IPS DF 6.9 (cell line): ENCODE measurements around the gene MYLK3.

Source experiments
- DNase-seq: peaks from one replicate; pipeline ENCODE4 v3.0.0-alpha.2; 2013; ENCODE audit warnings: low read depth, low spot score
- H3K27ac ChIP-seq: one replicate; pipeline ENCODE4 v1.5.1; 2013; ENCODE audit warnings: low read length, control low read depth
- H3K27me3 ChIP-seq: 2 replicates; pipeline ENCODE4 v1.6.1; 2013; ENCODE audit warnings: mild to moderate bottlenecking, low read length; ENCODE audit not compliant: control insufficient read depth, insufficient read depth
- H3K36me3 ChIP-seq: 2 replicates; pipeline ENCODE4 v1.6.1; 2013; ENCODE audit warnings: low read length; ENCODE audit not compliant: control insufficient read depth, insufficient read depth
- H3K4me1 ChIP-seq: 2 replicates; pipeline ENCODE4 v1.6.1; 2013; ENCODE audit warnings: low read length; ENCODE audit not compliant: control insufficient read depth, insufficient read depth
- H3K4me3 ChIP-seq: 2 replicates; pipeline ENCODE4 v1.5.1; 2013; ENCODE audit warnings: mild to moderate bottlenecking, low read length
- H3K9me3 ChIP-seq: 2 replicates; pipeline ENCODE4 v1.6.1; 2013; ENCODE audit warnings: low read length, inconsistent platforms; ENCODE audit not compliant: control insufficient read depth, insufficient read depth
- WGBS: extraction: QIAGEN DNeasy Blood & Tissue Kit; methylation state at CpG from one replicate; pipeline ENCODE4 v1.1.7; 2013; ENCODE audit warnings: mixed read lengths, missing lambda C conversion rate; ENCODE audit not compliant: insufficient read length, insufficient coverage; 5-methylcytosine and 5-hydroxymethylcytosine counted together

MYLK3 gene

DNA sequence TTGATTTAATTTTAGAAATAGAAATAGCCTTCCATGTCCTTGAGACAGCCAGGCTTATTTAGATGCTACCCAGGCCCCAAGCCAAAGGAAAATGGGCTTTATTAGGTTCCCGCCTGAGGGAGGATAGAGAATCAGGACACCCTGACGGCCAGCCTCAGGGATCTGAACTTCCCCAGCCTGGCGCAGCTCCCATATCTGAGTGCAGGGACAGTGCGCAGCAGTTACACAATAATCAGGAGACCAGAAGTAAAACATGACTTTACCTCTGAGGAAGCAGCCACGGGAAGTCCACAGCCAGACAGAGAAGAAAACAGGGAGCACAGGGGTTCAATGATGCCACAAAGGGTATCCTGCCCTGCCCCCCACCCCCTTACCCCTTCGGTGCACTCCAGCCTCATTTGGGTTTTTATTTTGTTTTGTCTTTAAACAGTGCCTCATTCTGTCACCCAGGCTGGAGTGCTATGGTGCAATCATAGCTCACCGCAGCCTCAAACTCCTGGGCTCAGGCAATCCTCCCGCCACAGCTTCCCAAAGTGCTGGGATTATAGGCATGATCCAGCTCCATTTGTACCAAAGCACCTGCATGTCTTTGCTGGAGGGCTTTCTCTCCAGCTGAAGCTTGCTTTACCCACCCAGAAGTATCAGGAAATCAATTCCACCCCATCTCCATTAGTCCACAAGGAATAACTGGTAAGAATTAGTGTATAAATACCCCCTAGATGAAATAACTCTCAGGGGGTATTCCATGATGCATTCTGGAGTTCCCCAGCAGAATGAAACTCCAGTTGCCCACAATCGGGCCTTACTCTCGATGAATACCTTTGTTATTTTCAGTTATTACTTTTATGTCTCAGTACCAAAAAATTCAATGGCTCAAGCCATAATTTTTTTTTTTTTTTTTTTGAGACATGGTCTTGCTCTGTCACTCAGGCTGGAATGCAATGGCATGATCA lies 36.8 kb downstream of the MYLK3 start:
- no CpG with 5 or more reads among the region's 10 CpGs for WGBS
- DNase-seq: no peak
- Histone ChIP-seq H3K4me3 (no peak overlapping the region), H3K4me1 (no peaks in the 10 kb centered on the region), H3K9me3 (no peaks in the 10 kb centered on the region), H3K27me3 (no peaks in the 10 kb centered on the region), H3K27ac (no peak overlapping the region), H3K36me3 (no peaks in the 10 kb centered on the region)

DNA sequence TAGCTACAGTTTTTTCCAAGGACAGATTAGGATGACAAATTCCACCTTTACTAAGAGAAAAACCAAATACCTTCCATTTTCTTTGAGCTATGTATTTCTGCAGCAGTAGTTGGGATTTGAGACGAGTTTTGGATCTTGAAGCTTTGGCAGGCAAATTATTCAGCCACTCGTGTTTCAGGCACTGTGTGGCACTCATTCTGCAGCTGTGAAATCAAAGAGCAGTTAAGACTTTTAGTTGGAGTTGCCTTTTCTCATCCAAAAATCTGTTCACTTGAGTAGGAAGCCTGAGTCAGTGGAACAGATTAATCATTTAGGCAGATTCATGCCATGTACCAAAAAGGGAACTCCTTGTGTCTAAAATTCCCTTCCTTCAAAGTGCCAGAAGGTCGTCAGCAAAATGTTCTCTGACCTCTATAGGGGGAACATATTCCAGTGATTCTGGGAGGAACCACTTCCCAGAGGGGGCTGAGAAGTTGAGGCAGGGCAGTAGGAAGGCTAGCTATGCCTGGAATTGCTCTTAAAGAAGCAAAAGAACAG lies 38.6 kb downstream of the MYLK3 start:
- Histone ChIP-seq H3K36me3 (no peaks in the 10 kb centered on the region), H3K4me3 (no peak overlapping the region), H3K27ac (no peak overlapping the region), H3K27me3 (no peaks in the 10 kb centered on the region), H3K4me1 (no peaks in the 10 kb centered on the region), H3K9me3 (no peaks in the 10 kb centered on the region)
- DNase-seq: no peak
- WGBS: no CpG with 5 or more reads among the region's 3 CpGs

DNA sequence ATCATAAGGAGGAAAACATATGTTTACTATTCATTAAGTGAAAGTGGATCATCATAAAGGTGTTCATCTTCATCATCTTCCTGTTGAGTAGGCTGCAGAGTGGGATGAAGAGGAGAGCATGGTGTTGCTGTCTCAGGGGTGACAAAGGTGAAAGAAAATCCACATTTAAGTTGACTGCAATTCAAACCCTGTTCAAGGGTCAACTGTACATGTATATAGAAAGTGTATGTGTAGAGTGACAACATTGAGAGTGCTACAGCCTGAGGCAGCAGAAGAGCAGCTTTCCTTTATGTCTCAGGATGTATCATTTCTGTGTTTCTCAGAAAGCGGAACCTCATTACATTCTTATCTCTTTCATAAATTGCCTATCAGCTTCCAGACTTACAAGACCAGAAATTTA lies 41.5 kb downstream of the MYLK3 start:
- Histone ChIP-seq H3K27me3 (no peaks in the 10 kb centered on the region), H3K4me3 (no peak overlapping the region), H3K27ac (no peak overlapping the region), H3K9me3 (no peaks in the 10 kb centered on the region), H3K36me3 (no peaks in the 10 kb centered on the region), H3K4me1 (no peaks in the 10 kb centered on the region)
- DNase-seq: no peak
- WGBS: no CpG with 5 or more reads among the region's 1 CpG

- no CpG with 5 or more reads among the region's 2 CpGs for WGBS
- no peak overlapping the region for H3K27ac ChIP-seq
Measured at GRCh38 chr16:46702030-46702429, 46.1 kb downstream of the MYLK3 start.

DNA sequence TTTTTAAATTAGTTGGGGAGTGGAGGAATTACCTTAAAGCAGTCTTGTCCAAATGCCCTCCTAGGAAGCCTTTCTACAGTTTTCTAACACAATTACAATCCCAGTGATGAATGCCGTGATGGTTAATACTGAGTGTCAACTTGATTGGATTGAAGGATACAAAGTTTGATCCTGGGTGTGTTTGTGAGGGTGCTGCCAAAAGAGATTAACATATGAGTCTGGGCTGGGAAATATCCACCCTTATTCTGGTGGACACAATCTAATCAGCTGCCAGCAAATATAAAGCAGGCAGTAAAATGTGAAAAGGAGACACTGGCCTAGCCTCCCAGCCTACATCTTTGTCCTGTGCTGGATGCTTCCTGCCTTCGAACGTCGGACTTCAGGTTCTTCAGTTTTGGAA lies 46.5 kb downstream of the MYLK3 start:
- no peaks in the 10 kb centered on the region for H3K9me3 ChIP-seq
- no peak for DNase-seq
- WGBS: no CpG with 5 or more reads among the region's 4 CpGs

More at GRCh38 chr16:46702030-46702429, 46.1 kb downstream of the MYLK3 start:
- peaks cover under 1% of the 10 kb centered on the region; the same call in 1 of the 2 replicates for H3K36me3 ChIP-seq
- H3K27me3 ChIP-seq: no peaks in the 10 kb centered on the region
- DNase-seq: no peak
- no peaks in the 10 kb centered on the region for H3K9me3 ChIP-seq
- H3K4me3 ChIP-seq: no peak overlapping the region
- no peaks in the 10 kb centered on the region for H3K4me1 ChIP-seq

GRCh38 chr16:46700048-46700447 lies 48.1 kb downstream of the MYLK3 start:
- Histone ChIP-seq H3K36me3 (peaks cover 11% of the 10 kb centered on the region; the same call in 1 of the 2 replicates), H3K4me3 (no peak overlapping the region), H3K4me1 (no peaks in the 10 kb centered on the region), H3K27me3 (no peaks in the 10 kb centered on the region), H3K9me3 (no peaks in the 10 kb centered on the region), H3K27ac (no peak overlapping the region)
- no peak for DNase-seq
- WGBS: no CpG with 5 or more reads among the region's 3 CpGs

More for the DNA sequence above, 46.5 kb downstream of the MYLK3 start:
- Histone ChIP-seq H3K27me3 (no peaks in the 10 kb centered on the region), H3K36me3 (peaks cover 5% of the 10 kb centered on the region; the same call in 1 of the 2 replicates), H3K27ac (no peak overlapping the region), H3K4me3 (no peak overlapping the region), H3K4me1 (no peaks in the 10 kb centered on the region)

GRCh38 chr16:46696957-46697356 lies 51.2 kb downstream of the MYLK3 start:
- Histone ChIP-seq H3K4me3 (no peak overlapping the region), H3K4me1 (no peaks in the 10 kb centered on the region), H3K27ac (no peak overlapping the region), H3K36me3 (peaks cover 17% of the 10 kb centered on the region; the same call in 1 of the 2 replicates), H3K27me3 (no peaks in the 10 kb centered on the region), H3K9me3 (no peaks in the 10 kb centered on the region)
- no peak for DNase-seq
- WGBS: no CpG with 5 or more reads among the region's 3 CpGs

DNA sequence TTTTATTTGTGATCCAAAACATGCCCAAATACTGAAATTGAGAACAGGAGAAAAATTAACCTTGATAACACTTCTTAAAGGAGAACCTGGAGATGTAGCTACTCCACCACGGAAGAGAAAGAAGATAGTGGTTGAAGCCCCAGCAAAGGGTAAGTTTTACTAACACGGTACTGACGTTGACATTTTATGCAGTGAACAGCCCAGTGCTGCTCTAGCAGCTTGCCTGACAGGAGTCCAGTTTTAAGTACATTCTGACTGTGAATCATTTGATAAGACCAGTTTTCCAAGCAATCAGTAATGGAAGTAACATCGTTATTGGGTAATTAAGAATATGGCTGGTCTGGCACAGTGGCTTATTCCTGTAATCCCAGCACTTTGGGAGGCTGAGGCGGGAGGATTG lies 52.2 kb downstream of the MYLK3 start:
- peaks cover 19% of the 10 kb centered on the region; the same call in 1 of the 2 replicates for H3K36me3 ChIP-seq
- H3K4me3 ChIP-seq: no peak overlapping the region
- no peaks in the 10 kb centered on the region; the same call in 1 of the 2 replicates for H3K4me1 ChIP-seq
- H3K27ac ChIP-seq: no peak overlapping the region
- WGBS: no CpG with 5 or more reads among the region's 5 CpGs
- no peaks in the 10 kb centered on the region for H3K27me3 ChIP-seq
- H3K9me3 ChIP-seq: no peaks in the 10 kb centered on the region
- DNase-seq: no peak

DNA sequence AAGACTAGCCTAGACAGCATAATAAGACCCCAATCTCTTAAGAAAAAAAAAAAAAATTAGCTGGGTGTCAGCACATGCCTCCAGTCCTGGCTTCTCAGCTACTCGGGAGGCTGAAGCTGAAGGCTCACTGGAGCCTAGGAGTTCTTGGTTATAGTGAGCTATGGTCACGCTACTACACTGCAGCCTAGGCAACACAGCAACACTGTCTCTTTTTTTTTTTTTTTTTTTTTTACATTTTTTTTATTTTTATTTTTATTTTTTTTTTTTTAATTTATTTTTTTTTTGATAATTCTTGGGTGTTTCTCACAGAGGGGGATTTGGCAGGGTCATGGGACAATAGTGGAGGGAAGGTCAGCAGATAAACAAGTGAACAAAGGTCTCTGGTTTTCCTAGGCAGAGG lies 54.5 kb downstream of the MYLK3 start:
- H3K27me3 ChIP-seq: no peaks in the 10 kb centered on the region
- peaks cover 19% of the 10 kb centered on the region; the same call in 1 of the 2 replicates for H3K36me3 ChIP-seq
- no peaks in the 10 kb centered on the region for H3K9me3 ChIP-seq
- no peaks in the 10 kb centered on the region; the same call in 1 of the 2 replicates for H3K4me1 ChIP-seq
- WGBS: no CpG with 5 or more reads among the region's 2 CpGs
- no peak overlapping the region for H3K4me3 ChIP-seq
- no peak for DNase-seq
- no peak overlapping the region for H3K27ac ChIP-seq

- peaks cover 15% of the 10 kb centered on the region; the same call in 1 of the 2 replicates for H3K36me3 ChIP-seq
Measured at GRCh38 chr16:46691726-46692125, 56.4 kb downstream of the MYLK3 start.

More at GRCh38 chr16:46691726-46692125, 56.4 kb downstream of the MYLK3 start:
- WGBS: 100% methylated on average over 3 of the region's 4 CpGs
- Histone ChIP-seq H3K4me1 (peaks cover 1% of the 10 kb centered on the region), H3K27me3 (no peaks in the 10 kb centered on the region), H3K4me3 (no peak overlapping the region), H3K27ac (no peak overlapping the region), H3K9me3 (no peaks in the 10 kb centered on the region)
- DNase-seq: no peak
